ENCODE measurements around the gene PCDHB11. TPM values are rescaled to one million over a fixed set of nuclear protein-coding genes. Genes with fewer than 3 reads are reported as not detected.
"Not testable (repeated sequence)": the region's sequence is repeated elsewhere in the genome, so short reads cannot be mapped to it uniquely, and the experiment has no call there.

Gene PCDHB11
- total RNA-seq: 1.1 and 1.8 TPM in 2 replicates

GRCh38 chr5:141199359-141200235 is at the start of gene PCDHB11:
Gene PCDHB11, plus strand, starts transcription at chr5:141199627. Its CDS starts 148 bp downstream, at chr5:141199775.
- Histone ChIP-seq H3K27ac (ENCODE audit: low read depth, low read length) (no peak within 1 kb of the TSS), H3K4me3 (ENCODE audit: insufficient read depth, low read length) (no peak within 1 kb of the TSS), H3K4me1 (ENCODE audit: insufficient read depth, low read length) (no peaks in the 10 kb centered on the region), H3K79me2 (ENCODE audit: insufficient read depth, low read length) (no peaks in the 10 kb centered on the region), H3K27me3 (ENCODE audit: insufficient read depth, low read length) (no peaks in the 10 kb centered on the region), H4K20me1 (ENCODE audit: insufficient read depth, low read length) (no peaks in the 10 kb centered on the region), H3K4me2 (ENCODE audit: insufficient read depth, low read length) (peak within 1 kb of the TSS; percentile 23), H3K9me3 (ENCODE audit: low read depth, low read length) (no peaks in the 10 kb centered on the region), H2AFZ (ENCODE audit: low read length) (peak within 1 kb of the TSS; percentile 35), H3K36me3 (ENCODE audit: insufficient read depth, low read length) (no peaks in the 10 kb centered on the region)
- TF ChIP-seq, protein P1, sequence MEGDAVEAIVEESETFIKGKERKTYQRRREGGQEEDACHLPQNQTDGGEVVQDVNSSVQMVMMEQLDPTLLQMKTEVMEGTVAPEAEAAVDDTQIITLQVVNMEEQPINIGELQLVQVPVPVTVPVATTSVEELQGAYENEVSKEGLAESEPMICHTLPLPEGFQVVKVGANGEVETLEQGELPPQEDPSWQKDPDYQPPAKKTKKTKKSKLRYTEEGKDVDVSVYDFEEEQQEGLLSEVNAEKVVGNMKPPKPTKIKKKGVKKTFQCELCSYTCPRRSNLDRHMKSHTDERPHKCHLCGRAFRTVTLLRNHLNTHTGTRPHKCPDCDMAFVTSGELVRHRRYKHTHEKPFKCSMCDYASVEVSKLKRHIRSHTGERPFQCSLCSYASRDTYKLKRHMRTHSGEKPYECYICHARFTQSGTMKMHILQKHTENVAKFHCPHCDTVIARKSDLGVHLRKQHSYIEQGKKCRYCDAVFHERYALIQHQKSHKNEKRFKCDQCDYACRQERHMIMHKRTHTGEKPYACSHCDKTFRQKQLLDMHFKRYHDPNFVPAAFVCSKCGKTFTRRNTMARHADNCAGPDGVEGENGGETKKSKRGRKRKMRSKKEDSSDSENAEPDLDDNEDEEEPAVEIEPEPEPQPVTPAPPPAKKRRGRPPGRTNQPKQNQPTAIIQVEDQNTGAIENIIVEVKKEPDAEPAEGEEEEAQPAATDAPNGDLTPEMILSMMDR (IDR thresholded peaks at IDR 0.05; ENCODE audit: extremely low read depth, low read depth, low read length): no peak
- DNase-seq (ENCODE audit: insufficient read length, low spot score, missing footprints): no peak

- Histone ChIP-seq H2AFZ (ENCODE audit: low read length) (peak within 1 kb of the TSS; percentile 41), H3K4me2 (ENCODE audit: insufficient read depth, low read length) (peak within 1 kb of the TSS; percentile 64), H3K9me3 (ENCODE audit: low read depth, low read length) (no peaks in the 10 kb centered on the region), H3K36me3 (ENCODE audit: insufficient read depth, low read length) (no peaks in the 10 kb centered on the region), H3K79me2 (ENCODE audit: insufficient read depth, low read length) (no peaks in the 10 kb centered on the region), H3K27me3 (ENCODE audit: insufficient read depth, low read length) (no peaks in the 10 kb centered on the region), H3K4me3 (ENCODE audit: insufficient read depth, low read length) (peak within 1 kb of the TSS; percentile 45), H3K27ac (ENCODE audit: low read depth, low read length) (no peak within 1 kb of the TSS), H3K4me1 (ENCODE audit: insufficient read depth, low read length) (no peaks in the 10 kb centered on the region), H4K20me1 (ENCODE audit: insufficient read depth, low read length) (no peaks in the 10 kb centered on the region)
- no peak for DNase-seq (ENCODE audit: insufficient read length, low spot score, missing footprints)
- TF ChIP-seq, protein P1 (IDR thresholded peaks at IDR 0.05; ENCODE audit: extremely low read depth, low read depth, low read length): peak; percentile 43
These were observed 49.6 kb upstream of the PCDHB11 start, which contains the start of gene PCDHB6 for GRCh38 chr5:141149812-141150211. Gene PCDHB6, plus strand, starts transcription at chr5:141150057. Its CDS starts 201 bp downstream, at chr5:141150258.

DNA sequence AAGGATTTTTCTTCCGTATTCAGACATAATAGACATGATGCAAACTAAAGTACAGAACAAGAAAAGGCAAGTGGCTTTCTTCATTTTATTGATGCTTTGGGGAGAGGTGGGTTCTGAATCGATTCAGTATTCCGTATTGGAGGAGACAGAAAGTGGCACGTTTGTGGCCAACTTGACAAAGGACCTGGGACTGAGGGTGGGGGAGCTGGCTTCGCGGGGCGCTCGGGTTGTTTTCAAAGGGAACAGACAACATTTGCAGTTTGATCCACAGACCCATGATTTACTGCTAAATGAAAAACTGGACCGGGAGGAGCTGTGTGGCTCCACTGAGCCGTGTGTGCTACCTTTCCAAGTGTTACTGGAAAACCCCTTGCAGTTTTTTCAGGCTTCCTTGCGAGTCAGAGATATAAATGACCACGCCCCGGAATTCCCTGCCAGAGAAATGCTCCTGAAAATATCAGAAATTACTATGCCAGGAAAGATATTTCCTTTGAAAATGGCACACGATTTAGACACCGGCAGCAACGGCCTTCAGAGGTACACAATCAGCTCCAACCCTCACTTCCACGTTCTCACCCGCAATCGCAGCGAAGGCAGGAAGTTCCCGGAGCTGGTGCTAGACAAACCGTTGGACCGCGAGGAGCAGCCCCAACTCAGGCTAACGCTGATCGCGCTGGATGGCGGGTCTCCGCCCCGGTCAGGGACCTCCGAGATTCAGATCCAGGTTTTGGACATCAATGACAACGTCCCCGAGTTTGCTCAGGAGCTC is 49.0 kb upstream of the PCDHB11 start:
- peak overlapping the region; percentile 64 for H3K4me2 ChIP-seq (ENCODE audit: insufficient read depth, low read length)
- TF ChIP-seq, protein P1 (IDR thresholded peaks at IDR 0.05; ENCODE audit: extremely low read depth, low read depth, low read length): no peak
- H3K36me3 ChIP-seq (ENCODE audit: insufficient read depth, low read length): no peaks in the 10 kb centered on the region
- H2AFZ ChIP-seq (ENCODE audit: low read length): peak overlapping the region; percentile 41
- no peaks in the 10 kb centered on the region for H3K79me2 ChIP-seq (ENCODE audit: insufficient read depth, low read length)
- no peak overlapping the region for H3K27ac ChIP-seq (ENCODE audit: low read depth, low read length)
- H3K9me3 ChIP-seq (ENCODE audit: low read depth, low read length): no peaks in the 10 kb centered on the region
- H4K20me1 ChIP-seq (ENCODE audit: insufficient read depth, low read length): no peaks in the 10 kb centered on the region
- no peak for DNase-seq (ENCODE audit: insufficient read length, low spot score, missing footprints)
- H3K4me1 ChIP-seq (ENCODE audit: insufficient read depth, low read length): no peaks in the 10 kb centered on the region
- no peaks in the 10 kb centered on the region for H3K27me3 ChIP-seq (ENCODE audit: insufficient read depth, low read length)
- peak overlapping the region; percentile 45 for H3K4me3 ChIP-seq (ENCODE audit: insufficient read depth, low read length)

DNA sequence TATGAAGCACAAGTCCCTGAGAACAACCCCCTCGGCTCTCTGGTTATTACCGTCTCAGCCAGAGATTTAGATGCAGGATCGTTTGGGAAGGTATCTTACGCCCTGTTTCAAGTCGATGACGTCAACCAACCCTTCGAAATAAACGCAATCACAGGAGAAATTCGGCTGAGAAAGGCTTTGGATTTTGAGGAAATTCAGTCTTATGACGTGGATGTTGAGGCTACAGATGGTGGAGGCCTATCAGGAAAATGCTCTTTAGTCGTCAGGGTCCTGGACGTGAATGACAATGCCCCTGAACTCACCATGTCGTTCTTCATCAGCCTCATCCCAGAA is 48.5 kb upstream of the PCDHB11 start:
- H3K79me2 ChIP-seq (ENCODE audit: insufficient read depth, low read length): no peaks in the 10 kb centered on the region
- H3K36me3 ChIP-seq (ENCODE audit: insufficient read depth, low read length): no peaks in the 10 kb centered on the region
- no peak overlapping the region for H3K4me3 ChIP-seq (ENCODE audit: insufficient read depth, low read length)
- TF ChIP-seq, protein P1 (IDR thresholded peaks at IDR 0.05; ENCODE audit: extremely low read depth, low read depth, low read length): no peak
- no peak overlapping the region for H2AFZ ChIP-seq (ENCODE audit: low read length)
- no peaks in the 10 kb centered on the region for H3K9me3 ChIP-seq (ENCODE audit: low read depth, low read length)
- H3K4me2 ChIP-seq (ENCODE audit: insufficient read depth, low read length): no peak overlapping the region
- H4K20me1 ChIP-seq (ENCODE audit: insufficient read depth, low read length): no peaks in the 10 kb centered on the region
- no peak for DNase-seq (ENCODE audit: insufficient read length, low spot score, missing footprints)
- no peaks in the 10 kb centered on the region for H3K27me3 ChIP-seq (ENCODE audit: insufficient read depth, low read length)
- H3K4me1 ChIP-seq (ENCODE audit: insufficient read depth, low read length): no peaks in the 10 kb centered on the region
- H3K27ac ChIP-seq (ENCODE audit: low read depth, low read length): no peak overlapping the region

- not testable (repeated sequence) for H3K4me2 ChIP-seq (ENCODE audit: insufficient read depth, low read length); H3K27me3 ChIP-seq (ENCODE audit: insufficient read depth, low read length); H3K27ac ChIP-seq (ENCODE audit: low read depth, low read length); DNase-seq (ENCODE audit: insufficient read length, low spot score, missing footprints); H3K9me3 ChIP-seq (ENCODE audit: low read depth, low read length); H2AFZ ChIP-seq (ENCODE audit: low read length); H3K36me3 ChIP-seq (ENCODE audit: insufficient read depth, low read length); H4K20me1 ChIP-seq (ENCODE audit: insufficient read depth, low read length); H3K79me2 ChIP-seq (ENCODE audit: insufficient read depth, low read length); H3K4me3 ChIP-seq (ENCODE audit: insufficient read depth, low read length); H3K4me1 ChIP-seq (ENCODE audit: insufficient read depth, low read length)
These were observed 47.8 kb upstream of the PCDHB11 start for GRCh38 chr5:141151632-141152031.
